Stimulated activated CD4-positive, alpha-beta T cell treated with anti-CD3 and anti-CD28 coated beads, Interleukin-12 subunit alpha, Interleukin-12 subunit beta, amount 100 ng/mL, for 48 hours (primary cell): Measurements from ENCODE around the gene GDF9.

Experiments used
- DNase-seq, 3 donors: peaks; one replicate each; pipeline ENCODE4 v3.0.0-alpha.2; 2020; ENCODE audit warnings: low read depth in 2 of 3, low spot score in 1 of 3

Gene GDF9

DNA sequence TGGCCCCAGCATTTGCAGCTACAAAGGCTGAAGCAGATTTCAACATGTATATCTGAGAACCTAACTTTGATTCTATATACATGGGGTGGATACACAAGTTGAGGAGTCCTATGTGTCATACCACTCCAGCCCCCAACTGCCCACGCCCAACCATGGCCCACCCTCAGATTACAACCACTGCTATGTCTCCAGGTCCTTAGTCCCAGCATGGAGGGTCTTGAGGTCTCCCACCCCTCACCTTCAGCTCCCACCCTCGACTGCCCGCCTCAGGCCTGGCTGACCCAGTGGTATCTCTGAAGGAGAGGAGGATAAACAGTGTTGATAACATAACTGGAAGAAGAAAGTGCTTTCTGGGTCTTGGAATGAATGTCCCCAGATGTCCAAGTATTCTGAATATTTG, 44.9 kb downstream of the GDF9 start:
- no peak for DNase-seq

DNA sequence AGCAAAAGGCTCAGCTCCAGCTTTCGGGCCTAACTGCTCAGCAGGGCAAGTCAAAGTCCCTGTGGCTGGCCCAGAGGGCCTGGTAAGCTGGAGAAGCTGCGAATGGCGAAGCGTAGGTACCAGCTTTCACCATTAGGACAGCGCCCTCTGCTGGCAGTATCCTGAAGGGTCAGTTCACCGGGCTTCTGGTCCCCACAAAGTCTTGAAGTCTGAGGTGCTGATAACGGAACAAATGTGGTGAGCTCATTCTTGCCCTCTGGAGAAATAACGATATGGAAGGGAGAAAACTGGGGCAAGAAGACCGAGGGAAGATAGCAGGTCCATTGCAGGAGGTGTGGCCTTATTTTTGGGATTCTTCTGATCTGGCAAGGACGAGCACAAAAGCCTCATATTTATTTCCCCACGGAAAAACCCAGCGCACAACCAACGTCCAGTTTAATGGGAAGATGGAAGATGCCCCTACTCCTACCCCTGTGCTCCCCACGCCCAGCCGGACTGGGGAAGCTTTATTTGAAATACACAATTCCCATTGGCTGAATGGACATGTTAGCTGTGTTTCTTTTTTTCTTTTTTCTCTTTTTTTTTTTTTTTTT, 46.0 kb downstream of the GDF9 start:
- DNase-seq = peak; percentile 85 to 92 (median 86)

DNA sequence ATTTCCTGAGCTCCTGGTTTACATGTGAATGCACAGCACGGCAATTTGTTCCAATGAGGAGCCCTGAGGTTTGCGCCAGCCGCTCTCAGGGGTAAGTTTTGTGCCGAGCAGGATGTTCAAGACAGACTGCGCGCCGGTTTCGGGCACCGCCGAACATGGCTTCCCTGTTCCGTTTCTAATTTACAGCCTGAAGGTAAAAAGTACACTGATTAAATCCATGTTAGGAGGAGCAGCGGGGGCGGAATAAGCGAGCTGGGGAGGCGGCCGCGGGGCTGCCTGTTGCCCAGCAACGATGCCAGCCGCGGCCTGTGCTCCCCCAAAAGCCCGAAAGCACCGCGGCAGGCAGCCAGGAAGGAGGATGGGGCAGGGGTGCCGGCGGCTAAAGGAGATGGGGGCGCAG, 46.8 kb downstream of the GDF9 start:
- DNase-seq = no peak

DNA sequence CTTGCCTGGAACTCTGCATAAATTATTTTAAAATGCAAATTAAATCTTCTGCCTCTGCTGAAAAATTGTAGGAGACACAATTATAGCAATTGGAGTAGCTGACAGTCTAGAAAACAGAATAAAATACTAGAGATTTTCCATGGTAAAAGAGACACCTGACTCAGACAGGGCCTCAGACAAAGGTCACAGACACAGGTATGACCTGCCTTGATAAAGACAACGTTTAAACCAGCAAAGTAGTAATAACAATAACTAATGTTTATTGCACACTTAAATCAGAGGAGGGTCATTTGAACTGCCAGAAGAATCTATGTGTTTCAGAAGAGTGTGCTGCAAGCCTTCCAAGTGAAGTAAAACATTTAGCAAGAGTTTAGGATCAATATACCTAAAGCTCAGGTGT, 49.3 kb downstream of the GDF9 start:
- no peak for DNase-seq

DNA sequence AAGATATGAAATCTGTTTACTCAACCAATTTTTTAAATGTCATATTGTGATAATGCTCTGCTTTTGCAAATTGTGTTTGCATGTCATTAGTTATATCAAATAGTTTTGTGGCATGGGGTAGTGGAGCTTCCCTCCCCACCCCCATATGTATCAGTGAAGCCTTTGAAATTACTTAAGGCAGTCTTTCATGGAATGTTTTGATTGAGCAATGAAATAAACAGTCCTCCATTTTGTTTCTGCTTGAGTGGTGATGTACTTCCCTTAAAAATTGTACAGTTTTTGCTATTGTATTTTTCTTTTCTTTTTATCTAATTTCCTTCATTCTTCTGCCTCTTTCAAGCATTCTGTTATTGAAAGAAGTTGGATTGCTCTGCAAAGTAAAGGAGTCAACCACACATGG, 49.7 kb downstream of the GDF9 start:
- no peak for DNase-seq

DNA sequence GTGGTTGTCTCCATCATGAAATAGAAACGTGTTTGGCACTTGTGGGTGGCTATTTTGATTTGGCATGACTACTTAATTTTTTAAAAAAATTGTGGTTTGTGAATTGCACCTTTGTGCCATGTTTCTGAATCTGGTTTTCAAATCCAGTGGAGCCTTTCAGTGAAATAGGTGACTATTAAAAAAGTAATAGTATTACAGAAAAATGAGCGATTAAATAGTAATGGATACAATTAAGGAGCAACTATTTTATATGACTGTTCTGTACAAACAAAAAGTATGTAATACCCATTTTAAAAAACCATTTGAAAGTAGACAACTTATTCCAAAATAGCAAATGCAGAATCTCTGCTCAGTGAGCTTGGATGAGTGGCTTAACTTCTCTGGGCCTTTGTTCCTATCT, 50.2 kb downstream of the GDF9 start:
- no peak for DNase-seq

DNA sequence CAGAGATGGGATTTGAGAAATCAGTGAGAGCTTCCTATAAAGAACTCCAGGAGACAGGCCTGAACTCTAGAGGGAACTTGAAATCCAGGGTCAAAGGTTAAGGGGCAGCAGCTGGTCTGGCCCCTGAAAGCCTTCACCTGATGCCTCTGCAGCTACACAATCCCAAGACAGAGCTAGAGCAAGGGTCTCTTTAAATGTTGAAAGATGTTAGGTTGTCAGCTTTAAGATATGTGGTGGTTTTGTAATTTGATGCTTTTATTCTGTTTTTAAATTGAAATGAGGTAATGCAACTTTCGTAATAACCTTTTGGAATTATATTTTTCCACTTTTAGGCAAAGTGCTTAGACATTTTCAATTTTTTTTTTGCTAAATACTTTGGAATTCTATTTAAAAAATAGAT, 50.8 kb downstream of the GDF9 start:
- DNase-seq = no peak

DNA sequence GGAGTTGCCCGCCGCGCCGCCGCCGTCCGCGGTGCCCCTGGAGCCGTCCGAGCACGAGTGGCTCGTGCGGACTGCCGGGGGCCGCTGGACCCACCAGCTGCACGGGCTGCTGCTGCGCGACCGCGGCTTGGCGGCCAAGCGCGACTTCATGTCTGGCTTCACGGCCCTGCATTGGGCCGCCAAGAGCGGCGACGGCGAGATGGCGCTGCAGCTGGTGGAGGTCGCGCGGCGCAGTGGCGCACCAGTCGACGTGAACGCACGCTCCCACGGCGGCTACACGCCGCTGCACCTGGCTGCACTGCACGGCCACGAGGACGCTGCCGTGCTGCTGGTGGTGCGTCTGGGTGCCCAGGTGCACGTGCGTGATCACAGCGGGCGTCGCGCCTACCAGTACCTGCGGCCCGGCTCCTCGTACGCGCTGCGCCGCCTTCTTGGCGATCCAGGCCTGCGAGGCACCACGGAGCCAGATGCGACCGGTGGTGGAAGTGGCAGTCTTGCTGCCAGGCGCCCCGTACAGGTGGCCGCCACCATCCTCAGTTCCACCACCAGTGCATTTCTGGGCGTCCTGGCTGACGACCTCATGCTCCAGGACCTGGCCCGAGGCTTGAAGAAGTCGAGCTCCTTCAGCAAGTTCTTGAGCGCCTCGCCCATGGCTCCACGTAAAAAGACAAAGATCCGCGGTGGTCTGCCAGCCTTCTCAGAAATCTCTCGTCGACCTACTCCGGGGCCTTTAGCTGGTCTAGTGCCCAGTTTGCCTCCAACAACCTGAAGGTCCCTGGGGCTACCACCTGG, 51.6 kb downstream of the GDF9 start:
- no peak for DNase-seq

DNA sequence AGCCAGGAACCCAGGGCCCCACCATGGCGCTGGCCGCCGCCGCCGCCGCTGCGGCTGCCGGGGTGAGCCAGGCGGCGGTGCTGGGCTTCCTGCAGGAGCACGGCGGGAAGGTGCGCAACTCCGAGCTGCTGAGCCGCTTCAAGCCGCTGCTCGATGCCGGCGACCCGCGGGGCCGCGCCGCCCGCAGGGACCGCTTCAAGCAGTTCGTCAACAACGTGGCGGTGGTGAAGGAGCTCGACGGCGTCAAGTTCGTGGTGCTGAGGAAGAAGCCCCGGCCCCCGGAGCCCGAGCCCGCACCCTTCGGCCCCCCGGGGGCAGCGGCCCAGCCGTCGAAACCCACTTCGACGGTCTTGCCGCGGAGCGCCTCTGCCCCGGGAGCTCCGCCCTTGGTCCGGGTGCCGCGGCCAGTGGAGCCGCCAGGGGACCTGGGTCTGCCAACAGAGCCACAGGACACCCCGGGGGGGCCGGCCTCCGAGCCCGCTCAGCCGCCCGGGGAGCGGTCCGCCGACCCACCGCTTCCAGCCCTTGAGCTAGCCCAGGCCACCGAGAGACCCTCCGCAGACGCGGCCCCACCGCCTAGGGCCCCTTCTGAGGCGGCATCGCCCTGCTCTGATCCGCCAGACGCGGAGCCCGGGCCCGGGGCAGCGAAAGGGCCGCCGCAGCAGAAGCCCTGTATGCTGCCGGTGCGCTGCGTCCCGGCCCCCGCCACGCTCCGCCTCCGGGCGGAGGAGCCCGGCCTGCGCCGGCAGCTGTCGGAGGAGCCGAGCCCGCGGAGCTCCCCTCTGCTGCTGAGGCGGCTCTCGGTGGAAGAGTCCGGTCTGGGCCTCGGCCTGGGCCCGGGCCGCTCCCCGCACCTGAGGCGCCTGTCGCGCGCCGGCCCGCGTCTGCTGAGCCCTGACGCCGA, 52.4 kb downstream of the GDF9 start:
- peak in 1 of 3 donors; percentile 30 for DNase-seq

DNA sequence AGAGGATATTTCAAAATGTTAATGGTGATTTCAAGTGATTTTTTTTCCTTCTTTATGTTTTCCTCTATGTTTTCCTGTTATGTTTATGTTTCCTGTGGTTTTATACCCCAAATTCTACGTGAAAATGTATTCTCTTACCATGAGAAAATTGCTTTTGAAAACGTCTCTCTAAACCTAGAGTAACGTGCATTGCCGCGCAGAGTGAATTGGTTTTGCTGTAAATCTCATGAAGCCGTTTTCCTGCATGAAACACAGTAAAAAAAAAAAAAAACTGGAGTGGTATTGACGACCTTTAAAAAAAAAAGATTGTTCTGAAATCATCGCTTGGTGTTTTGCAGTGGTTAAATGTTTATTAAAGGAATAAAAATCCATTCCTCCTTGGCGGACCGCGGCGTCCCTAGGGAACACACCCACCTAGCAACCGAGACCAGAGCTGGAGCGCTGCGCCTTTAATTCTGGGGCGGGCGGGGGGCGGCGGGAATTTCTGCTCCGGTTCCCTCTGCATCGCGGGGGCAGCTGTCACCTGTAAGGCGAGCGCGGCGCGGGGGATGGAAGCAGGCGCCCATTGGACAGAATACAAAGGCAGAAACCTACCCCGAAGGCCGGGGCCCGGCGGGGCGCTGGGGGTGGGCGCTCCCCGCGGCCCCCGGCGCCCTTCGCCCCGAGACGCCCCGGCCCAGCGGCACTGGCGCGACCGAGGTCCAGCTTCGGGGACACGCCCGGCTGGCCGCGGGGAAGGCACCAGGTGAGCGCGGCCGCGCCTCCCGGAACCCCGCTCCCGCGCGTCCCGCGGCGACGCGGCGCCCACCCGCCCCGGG, 53.3 kb downstream of the GDF9 start, which contains the start of gene SOWAHA:
Gene SOWAHA, plus strand, starts transcription at position 522 of the 818 bp plus-strand sequence. CDS start 320 bp downstream, outside the sequence.
- DNase-seq = no peak

DNA sequence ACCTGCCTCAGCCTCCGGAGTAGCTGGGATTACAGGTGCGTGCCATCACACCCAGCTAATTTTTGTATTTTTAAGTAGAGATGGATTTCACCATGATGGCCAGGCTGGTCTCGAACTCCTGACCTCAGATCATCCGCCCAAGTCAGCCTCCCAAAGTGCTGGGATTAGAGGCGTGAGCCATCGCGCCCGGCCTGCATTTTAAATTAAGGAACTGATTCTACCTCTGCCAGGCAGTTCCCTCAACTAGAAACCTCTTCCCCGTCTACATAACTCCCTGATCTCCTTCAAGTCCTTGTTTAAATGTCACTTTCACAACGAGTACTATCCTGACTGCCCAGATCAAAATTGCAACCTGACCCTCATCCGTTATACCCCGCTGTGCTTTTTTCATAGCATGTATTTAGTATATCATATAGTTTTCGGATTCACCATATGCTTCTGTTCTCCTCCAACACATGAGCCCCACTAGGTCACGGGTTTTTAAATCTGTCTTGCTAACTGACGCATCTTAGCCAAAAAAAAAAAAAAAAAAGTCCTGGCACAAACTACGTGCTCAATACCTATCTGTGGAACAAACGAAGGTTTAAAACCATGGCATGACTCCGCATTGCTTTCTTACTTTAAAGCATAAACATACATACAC, 54.0 kb downstream of the GDF9 start:
- DNase-seq = no peak
